HepG2 (cell line): Measurements from ENCODE around the gene GRIFIN. TPM values are rescaled to one million over a fixed set of nuclear protein-coding genes. Genes with fewer than 3 reads are reported as not detected.

ENCODE experiments used
- ATM ChIP-seq: fragments of 450-650 bp; IDR thresholded peaks from 2 replicates; pipeline ENCODE4 v1.7.1; 2017; ENCODE audit warnings: mild to moderate bottlenecking, borderline replicate concordance
- CREB3 ChIP-seq: sonication (generic); formaldehyde crosslinking; IDR thresholded peaks from 2 replicates; pipeline ENCODE4 v1.5.0; 2020; ENCODE audit warnings: missing genetic modification reagents
- FOSL2 ChIP-seq: sonication (generic); formaldehyde crosslinking; IDR thresholded peaks from 2 replicates; pipeline ENCODE4 v1.4.0; 2020; ENCODE audit warnings: missing genetic modification reagents
- GRHL1 ChIP-seq: sonication (generic); formaldehyde crosslinking; conservative IDR thresholded peaks from 2 replicates; pipeline ENCODE4 v1.8.0; 2022; ENCODE audit warnings: missing genetic modification reagents
- HCFC1 ChIP-seq: fragments of 150-350 bp; IDR thresholded peaks from 2 replicates; pipeline ENCODE4 v1.6.1; 2014; ENCODE audit warnings: low read depth, low read length
- JUND ChIP-seq: sonication (generic); formaldehyde crosslinking; IDR thresholded peaks from 2 replicates; pipeline ENCODE4 v1.8.0; 2022; ENCODE audit warnings: mild to moderate bottlenecking, missing genetic modification reagents
- LCORL ChIP-seq, 2 experiments: fragments of 450-650 bp in 1 of 2; sonication (generic) in 1 of 2; formaldehyde crosslinking in 1 of 2; IDR thresholded peaks; 2 replicates each; pipeline versions ENCODE4 v1.5.0 to v1.6.1; 2017 to 2020; ENCODE audit warnings: antibody characterized with exemption in 1 of 2, missing genetic modification reagents in 1 of 2
- TAF1 ChIP-seq: sonication (generic); formaldehyde crosslinking; IDR thresholded peaks from 2 replicates; pipeline ENCODE4 v1.4.0; 2020; ENCODE audit warnings: missing genetic modification reagents
- TGIF2 ChIP-seq: IDR thresholded peaks from 2 replicates; pipeline ENCODE4 v1.6.1; 2016; ENCODE audit warnings: control low read depth, missing compliant biosample characterization
- XRCC5 ChIP-seq: fragments of 200-400 bp; formaldehyde crosslinking; optimal IDR thresholded peaks from 2 replicates; pipeline ENCODE3; 2017; ENCODE audit warnings: mild to moderate bottlenecking, low read length
- ZBTB20 ChIP-seq: sonication (generic); formaldehyde crosslinking; IDR thresholded peaks from 2 replicates; pipeline ENCODE4 v1.8.1; 2023; ENCODE audit warnings: missing genetic modification reagents, low read depth, mild to moderate bottlenecking, borderline replicate concordance
- ZBTB21 ChIP-seq: sonication (generic); formaldehyde crosslinking; IDR thresholded peaks from 2 replicates; pipeline ENCODE4 v1.4.0; 2020; ENCODE audit warnings: missing genetic modification reagents
- ZEB1 ChIP-seq: IDR thresholded peaks from 2 replicates; pipeline ENCODE4 v1.6.1; 2012; ENCODE audit warnings: mild to moderate bottlenecking, low read depth, inconsistent platforms; ENCODE audit not compliant: insufficient replicate concordance
- ZNF567 ChIP-seq: sonication (generic); formaldehyde crosslinking; IDR thresholded peaks from 2 replicates; pipeline ENCODE4 v1.8.1; 2023; ENCODE audit warnings: mild to moderate bottlenecking, missing genetic modification reagents, borderline replicate concordance
- ZNF737 ChIP-seq: sonication (generic); formaldehyde crosslinking; IDR thresholded peaks from 2 replicates; pipeline ENCODE4 v1.5.0; 2020; ENCODE audit warnings: missing genetic modification reagents, mild to moderate bottlenecking, borderline replicate concordance
- ZNF772 ChIP-seq: sonication (generic); formaldehyde crosslinking; IDR thresholded peaks from 2 replicates; pipeline ENCODE4 v1.5.0; 2020; ENCODE audit warnings: mild to moderate bottlenecking, missing genetic modification reagents
- ZNF792 ChIP-seq: IDR thresholded peaks from 2 replicates; pipeline ENCODE4 v1.6.1; 2016
- polyA plus RNA-seq, 8 experiments: library from polyadenylated mRNA; depleted of rRNA in 3 of 8; stranded (reverse) in 7 of 8; unstranded in 1 of 8; fragments of >200 nt; fragmentation: Illumina TruSeq in 4 of 8; extraction: Trizol in 4 of 8; gene quantifications; 2 replicates each; pipeline versions ENCODE4 v1.2.1 to v1.2.3, GENCODE V29; 2011 to 2016; ENCODE audit warnings: low read depth in 4 of 8, missing spikeins in 1 of 8, mixed read lengths in 1 of 8; ENCODE audit not compliant: insufficient read depth in 1 of 8
- total RNA-seq, 5 experiments: library from RNA; depleted of rRNA; stranded (reverse); fragments of >200 nt; fragmentation: Illumina TruSeq; extraction: Trizol; gene quantifications; 2 replicates each; pipeline ENCODE4 v1.2.3, GENCODE V29; 2016; ENCODE audit warnings: low read depth in 1 of 5
- TF ChIP-seq, protein P1 (sequence below): sonication (generic); formaldehyde crosslinking; IDR thresholded peaks from 2 replicates; pipeline ENCODE4 v1.4.0; 2020; ENCODE audit warnings: missing genetic modification reagents, mild to moderate bottlenecking, borderline replicate concordance
- TF ChIP-seq, protein P2 (sequence below): sonication (generic); formaldehyde crosslinking; IDR thresholded peaks from 2 replicates; pipeline ENCODE4 v1.5.0; 2020; ENCODE audit warnings: mild to moderate bottlenecking, missing genetic modification reagents, borderline replicate concordance

Gene GRIFIN
- total and polyA plus RNA-seq, 2 of the 13 experiments (the other 11 are each of a cell fraction or from before 2014, with no cell fraction given), result not detected

DNA sequence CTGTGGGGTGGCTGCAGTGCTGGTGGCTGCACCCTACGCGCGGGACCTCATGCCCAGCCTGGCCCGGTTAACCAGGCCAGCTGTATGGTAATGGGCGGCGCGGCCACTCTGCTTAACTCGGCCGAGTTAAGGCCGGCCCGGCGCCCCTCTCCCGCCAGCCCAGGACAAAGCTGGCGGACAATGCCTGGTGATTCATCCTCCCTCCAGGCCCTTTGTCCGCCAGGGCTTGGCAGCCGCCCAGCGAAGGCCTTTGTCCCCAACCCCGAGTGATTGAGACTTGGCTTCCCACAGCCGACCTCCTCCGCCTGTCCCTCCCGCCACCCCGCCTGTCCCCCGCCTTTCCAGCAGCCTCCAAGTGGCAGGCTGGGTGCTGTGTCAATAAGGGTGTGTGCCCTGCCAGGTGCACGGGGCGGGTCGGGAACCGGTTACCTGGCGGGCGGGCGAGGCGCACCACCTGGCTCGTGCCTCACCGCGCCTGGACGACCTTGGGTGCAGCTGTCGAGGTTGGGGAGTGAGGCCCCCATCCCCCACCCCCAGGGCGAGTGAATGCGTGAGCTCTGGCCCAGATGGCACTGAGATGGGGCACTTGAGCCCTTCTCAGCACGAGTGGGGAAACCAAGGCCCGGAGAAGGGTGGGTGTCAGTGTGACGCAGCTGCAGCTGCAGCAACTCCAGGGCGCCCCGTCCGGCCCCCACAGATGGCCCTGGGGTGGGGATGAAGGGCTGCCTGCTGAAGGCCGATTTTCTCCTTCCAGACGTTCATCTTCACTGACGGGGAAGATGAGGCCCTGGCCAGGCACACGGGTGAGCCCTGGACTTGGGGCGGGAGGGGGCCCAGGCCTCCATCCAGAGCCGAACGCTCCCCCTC lies 48.0 kb upstream of the GRIFIN start (continued):
- no peak for TF ChIP-seq GRHL1 (CRISPR knock-in tag)
- no peak for TF ChIP-seq ZNF737 (CRISPR knock-in tag)
- no peak for TF ChIP-seq ZNF567
- no peak for TF ChIP-seq TGIF2 (CRISPR knock-in tag)
- TF ChIP-seq, protein P1, sequence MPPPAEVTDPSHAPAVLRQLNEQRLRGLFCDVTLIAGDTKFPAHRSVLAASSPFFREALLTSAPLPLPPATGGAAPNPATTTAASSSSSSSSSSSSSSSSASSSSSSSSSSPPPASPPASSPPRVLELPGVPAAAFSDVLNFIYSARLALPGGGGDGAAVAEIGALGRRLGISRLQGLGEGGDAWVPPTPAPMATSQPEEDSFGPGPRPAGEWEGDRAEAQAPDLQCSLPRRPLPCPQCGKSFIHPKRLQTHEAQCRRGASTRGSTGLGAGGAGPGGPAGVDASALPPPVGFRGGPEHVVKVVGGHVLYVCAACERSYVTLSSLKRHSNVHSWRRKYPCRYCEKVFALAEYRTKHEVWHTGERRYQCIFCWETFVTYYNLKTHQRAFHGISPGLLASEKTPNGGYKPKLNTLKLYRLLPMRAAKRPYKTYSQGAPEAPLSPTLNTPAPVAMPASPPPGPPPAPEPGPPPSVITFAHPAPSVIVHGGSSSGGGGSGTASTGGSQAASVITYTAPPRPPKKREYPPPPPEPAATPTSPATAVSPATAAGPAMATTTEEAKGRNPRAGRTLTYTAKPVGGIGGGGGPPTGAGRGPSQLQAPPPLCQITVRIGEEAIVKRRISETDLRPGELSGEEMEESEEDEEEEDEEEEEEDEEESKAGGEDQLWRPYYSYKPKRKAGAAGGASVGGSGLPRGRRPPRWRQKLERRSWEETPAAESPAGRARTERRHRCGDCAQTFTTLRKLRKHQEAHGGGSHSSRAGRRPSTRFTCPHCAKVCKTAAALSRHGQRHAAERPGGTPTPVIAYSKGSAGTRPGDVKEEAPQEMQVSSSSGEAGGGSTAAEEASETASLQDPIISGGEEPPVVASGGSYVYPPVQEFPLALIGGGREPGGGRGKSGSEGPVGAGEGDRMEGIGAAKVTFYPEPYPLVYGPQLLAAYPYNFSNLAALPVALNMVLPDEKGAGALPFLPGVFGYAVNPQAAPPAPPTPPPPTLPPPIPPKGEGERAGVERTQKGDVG (CRISPR knock-in tag), result no peak
- TF ChIP-seq CREB3 (CRISPR knock-in tag), result no peak
- peak; percentile 93 for TF ChIP-seq FOSL2
- TF ChIP-seq HCFC1, result no peak
- TF ChIP-seq LCORL (IDR thresholded peaks at IDR 0.05), result no peak
- peak; percentile 69 for TF ChIP-seq LCORL (CRISPR knock-in tag; IDR thresholded peaks at IDR 0.05)
- TF ChIP-seq ATM, result no peak
- TF ChIP-seq JUND (CRISPR knock-in tag), result 0 out of 2 replicates have a peak, but pooled peaks have one; percentile 31
- peak; percentile 36; the same call in 1 of the 2 replicates for TF ChIP-seq ZNF792 (CRISPR knock-in tag)
- TF ChIP-seq ZBTB21 (CRISPR knock-in tag), result no peak
- no peak for TF ChIP-seq ZBTB20
- TF ChIP-seq XRCC5, result peak; percentile 47
- no peak for TF ChIP-seq TAF1 (CRISPR knock-in tag)
- 0 out of 2 replicates have a peak, but pooled peaks have one; percentile 50 for TF ChIP-seq ZNF772 (CRISPR knock-in tag)
- TF ChIP-seq, protein P2, sequence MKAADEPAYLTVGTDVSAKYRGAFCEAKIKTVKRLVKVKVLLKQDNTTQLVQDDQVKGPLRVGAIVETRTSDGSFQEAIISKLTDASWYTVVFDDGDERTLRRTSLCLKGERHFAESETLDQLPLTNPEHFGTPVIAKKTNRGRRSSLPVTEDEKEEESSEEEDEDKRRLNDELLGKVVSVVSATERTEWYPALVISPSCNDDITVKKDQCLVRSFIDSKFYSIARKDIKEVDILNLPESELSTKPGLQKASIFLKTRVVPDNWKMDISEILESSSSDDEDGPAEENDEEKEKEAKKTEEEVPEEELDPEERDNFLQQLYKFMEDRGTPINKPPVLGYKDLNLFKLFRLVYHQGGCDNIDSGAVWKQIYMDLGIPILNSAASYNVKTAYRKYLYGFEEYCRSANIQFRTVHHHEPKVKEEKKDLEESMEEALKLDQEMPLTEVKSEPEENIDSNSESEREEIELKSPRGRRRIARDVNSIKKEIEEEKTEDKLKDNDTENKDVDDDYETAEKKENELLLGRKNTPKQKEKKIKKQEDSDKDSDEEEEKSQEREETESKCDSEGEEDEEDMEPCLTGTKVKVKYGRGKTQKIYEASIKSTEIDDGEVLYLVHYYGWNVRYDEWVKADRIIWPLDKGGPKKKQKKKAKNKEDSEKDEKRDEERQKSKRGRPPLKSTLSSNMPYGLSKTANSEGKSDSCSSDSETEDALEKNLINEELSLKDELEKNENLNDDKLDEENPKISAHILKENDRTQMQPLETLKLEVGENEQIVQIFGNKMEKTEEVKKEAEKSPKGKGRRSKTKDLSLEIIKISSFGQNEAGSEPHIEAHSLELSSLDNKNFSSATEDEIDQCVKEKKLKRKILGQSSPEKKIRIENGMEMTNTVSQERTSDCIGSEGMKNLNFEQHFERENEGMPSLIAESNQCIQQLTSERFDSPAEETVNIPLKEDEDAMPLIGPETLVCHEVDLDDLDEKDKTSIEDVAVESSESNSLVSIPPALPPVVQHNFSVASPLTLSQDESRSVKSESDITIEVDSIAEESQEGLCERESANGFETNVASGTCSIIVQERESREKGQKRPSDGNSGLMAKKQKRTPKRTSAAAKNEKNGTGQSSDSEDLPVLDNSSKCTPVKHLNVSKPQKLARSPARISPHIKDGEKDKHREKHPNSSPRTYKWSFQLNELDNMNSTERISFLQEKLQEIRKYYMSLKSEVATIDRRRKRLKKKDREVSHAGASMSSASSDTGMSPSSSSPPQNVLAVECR (CRISPR knock-in tag), result no peak
- peak; percentile 74 for TF ChIP-seq ZEB1
